SK-N-SH treated with all-trans-retinoic acid at 6 μM for 48 hours (cell line): ENCODE measurements around the gene NCAM2.

Experiments
- ARNTL ChIP-seq: fragments of 450-650 bp; formaldehyde crosslinking; IDR thresholded peaks from 2 replicates; pipeline ENCODE4 v1.5.0; 2020; ENCODE audit warnings: low read depth, mild to moderate bottlenecking, moderate library complexity, borderline replicate concordance
- ESRRG ChIP-seq: fragments of 250-450 bp; sonication (Bioruptor Pico); IDR thresholded peaks from 2 replicates; pipeline ENCODE4 v1.6.1; 2021; ENCODE audit warnings: mild to moderate bottlenecking
- OSR1 ChIP-seq: fragments of 250-450 bp; sonication (Bioruptor Pico); IDR thresholded peaks from 2 replicates; pipeline ENCODE4 v1.8.0; 2022; ENCODE audit warnings: moderate library complexity, mild to moderate bottlenecking, inconsistent platforms
- POU6F1 ChIP-seq: fragments of 250-450 bp; sonication (Bioruptor Pico); IDR thresholded peaks from 2 replicates; pipeline ENCODE4 v1.8.0; 2021; ENCODE audit warnings: low read depth, mild to moderate bottlenecking, moderate library complexity, borderline replicate concordance
- RARB ChIP-seq: fragments of 250-450 bp; sonication (Bioruptor Pico); IDR thresholded peaks from 2 replicates; pipeline ENCODE4 v1.8.0; 2021; ENCODE audit warnings: mild to moderate bottlenecking, moderate library complexity
- SNAI2 ChIP-seq: fragments of 250-450 bp; sonication (Bioruptor Pico); IDR thresholded peaks from 2 replicates; pipeline ENCODE4 v1.5.0; 2020; ENCODE audit warnings: mild to moderate bottlenecking, moderate library complexity
- TSHZ2 ChIP-seq: fragments of 250-450 bp; sonication (Bioruptor Pico); IDR thresholded peaks from 2 replicates; pipeline ENCODE4 v1.5.0; 2020; ENCODE audit warnings: mild to moderate bottlenecking, moderate library complexity
- ZC3H10 ChIP-seq: fragments of 250-450 bp; sonication (Bioruptor Pico); IDR thresholded peaks from 2 replicates; pipeline ENCODE4 v1.5.1; 2021; ENCODE audit warnings: mild to moderate bottlenecking, moderate library complexity
- ZFP3 ChIP-seq: fragments of 250-450 bp; sonication (Bioruptor Pico); IDR thresholded peaks from 2 replicates; pipeline ENCODE4 v1.5.0; 2020; ENCODE audit warnings: mild to moderate bottlenecking, moderate library complexity
- ZFP30 ChIP-seq: fragments of 450-650 bp; formaldehyde crosslinking; IDR thresholded peaks from 2 replicates; pipeline ENCODE4 v1.5.0; 2022; ENCODE audit warnings: mild to moderate bottlenecking, moderate library complexity

GRCh38 chr21:21439761-21440160, 441.6 kb downstream of the NCAM2 start:
- no peak for TF ChIP-seq ZC3H10
- no peak for TF ChIP-seq ARNTL (CRISPR knock-in tag)
- no peak for TF ChIP-seq OSR1 (CRISPR knock-in tag)
- TF ChIP-seq ZFP30 (CRISPR knock-in tag) = no peak
- no peak for TF ChIP-seq SNAI2 (CRISPR knock-in tag)
- no peak for TF ChIP-seq TSHZ2 (CRISPR knock-in tag)
- TF ChIP-seq RARB (CRISPR knock-in tag) = no peak
- TF ChIP-seq ESRRG (CRISPR knock-in tag) = no peak
- TF ChIP-seq POU6F1 (CRISPR knock-in tag) = no peak
- no peak for TF ChIP-seq ZFP3
